Stromal cell of bone marrow (primary cell): ENCODE measurements around the gene SGIP1.
A peak's percentile ranks its signal among the peaks of the same experiment; 100 is the strongest.
"Not testable (repeated sequence)": the region's sequence is repeated elsewhere in the genome, so short reads cannot be mapped to it uniquely, and the experiment has no call there.

Source experiments
- DNase-seq: peaks from one replicate; pipeline ENCODE4 v3.0.0-alpha.2; 2012; ENCODE audit warnings: low read depth

Gene SGIP1

GRCh38 chr1:66557157-66557556 is 23.2 kb downstream of the SGIP1 start:
- no peak for DNase-seq

DNA sequence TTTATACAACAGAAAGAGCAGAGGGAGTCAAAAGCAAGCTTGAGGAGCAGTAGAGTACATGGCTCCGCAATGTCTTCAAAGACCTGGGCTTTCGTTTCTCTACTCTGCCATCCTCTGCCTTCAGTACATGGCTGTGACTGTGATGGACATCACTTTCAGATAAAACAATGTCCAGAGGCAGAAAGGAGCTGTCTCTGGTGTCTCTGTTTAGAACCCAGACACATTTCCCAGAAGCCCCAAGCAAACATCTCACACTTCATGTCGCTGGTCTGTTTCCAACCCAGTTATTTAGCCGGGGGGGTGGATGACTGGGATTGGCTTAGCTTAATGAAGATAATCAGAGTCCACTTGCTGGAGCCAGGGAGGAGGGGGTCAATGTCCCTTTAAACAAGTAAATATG is 25.6 kb downstream of the SGIP1 start:
- DNase-seq = no peak

- DNase-seq = no peak
Measured at GRCh38 chr1:66562561-66562960, 28.6 kb downstream of the SGIP1 start.

DNA sequence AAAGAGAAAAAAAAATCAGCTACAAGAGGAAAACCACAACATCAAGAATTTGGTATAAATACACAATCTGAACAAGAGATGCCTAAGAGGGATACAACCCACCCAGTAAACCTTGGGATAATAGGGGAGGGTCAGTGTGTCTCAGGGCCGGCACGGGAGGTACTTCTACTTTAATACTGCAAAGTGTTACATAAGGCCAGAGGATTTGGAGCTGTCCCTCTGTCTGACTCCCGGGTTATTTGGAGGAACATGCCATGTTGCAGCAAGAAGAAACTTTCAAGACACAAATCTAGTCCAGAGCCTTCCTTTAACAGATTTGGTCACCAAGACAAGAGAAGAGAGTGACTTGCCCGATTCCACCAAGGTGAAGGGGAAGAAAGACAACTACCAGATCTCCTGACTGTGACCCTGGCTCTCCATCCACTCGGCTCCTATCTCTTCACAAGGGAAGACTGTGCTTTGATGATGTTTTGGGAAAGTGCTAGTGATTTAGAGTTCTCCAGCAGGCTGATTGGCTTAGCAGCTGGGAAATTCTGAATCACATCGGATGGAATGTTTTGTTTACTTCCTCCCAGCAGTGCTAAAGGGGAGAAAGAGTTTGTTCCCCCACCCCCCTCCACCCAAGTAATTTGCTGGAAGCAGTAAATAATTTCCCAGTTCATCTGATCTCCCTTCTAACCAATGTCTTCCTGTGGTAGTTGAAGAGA is 29.3 kb downstream of the SGIP1 start:
- DNase-seq = peak; percentile 93

GRCh38 chr1:66563941-66564630 is 30.1 kb downstream of the SGIP1 start:
- DNase-seq = peak; percentile 97

GRCh38 chr1:66570196-66570595 is 36.2 kb downstream of the SGIP1 start:
- no peak for DNase-seq

DNA sequence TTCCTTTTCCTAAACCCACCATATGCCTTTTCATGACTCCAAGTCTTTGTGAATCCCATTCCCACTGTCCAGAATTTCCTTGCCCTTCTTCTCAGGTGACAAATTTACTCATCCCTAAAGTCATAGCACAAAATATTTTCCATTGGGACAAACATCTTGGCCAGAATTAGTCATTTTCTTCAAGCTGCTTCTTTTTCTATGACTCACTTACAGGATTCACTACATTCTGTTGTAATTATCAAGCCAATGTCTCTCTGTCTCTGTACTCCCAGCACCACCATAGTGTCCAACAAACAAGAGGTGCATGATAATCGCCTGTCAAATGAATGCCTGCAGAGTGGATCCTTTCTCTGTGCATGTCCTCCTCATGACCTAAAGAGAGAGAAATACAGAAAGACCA is 37.8 kb downstream of the SGIP1 start:
- DNase-seq = peak; percentile 49

DNA sequence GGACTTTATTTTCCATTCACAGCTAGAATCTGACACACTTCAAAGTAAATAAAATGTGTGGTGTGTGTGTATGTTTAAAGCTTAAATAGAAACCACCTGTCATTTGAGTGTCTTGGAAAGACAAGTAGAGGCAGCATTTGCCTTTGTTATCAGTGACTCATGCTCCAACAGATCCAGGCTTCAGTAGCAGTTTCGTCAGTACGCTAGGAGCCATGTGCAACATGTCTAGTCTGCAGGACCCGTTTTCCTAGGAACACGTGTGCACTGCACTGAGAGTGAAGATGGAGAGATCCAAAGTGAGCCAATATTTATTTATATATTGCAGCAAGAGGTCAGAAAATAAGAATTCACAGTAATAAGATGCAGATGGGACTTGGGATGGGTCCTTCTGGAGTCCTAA is 41.8 kb downstream of the SGIP1 start:
- DNase-seq = no peak

DNA sequence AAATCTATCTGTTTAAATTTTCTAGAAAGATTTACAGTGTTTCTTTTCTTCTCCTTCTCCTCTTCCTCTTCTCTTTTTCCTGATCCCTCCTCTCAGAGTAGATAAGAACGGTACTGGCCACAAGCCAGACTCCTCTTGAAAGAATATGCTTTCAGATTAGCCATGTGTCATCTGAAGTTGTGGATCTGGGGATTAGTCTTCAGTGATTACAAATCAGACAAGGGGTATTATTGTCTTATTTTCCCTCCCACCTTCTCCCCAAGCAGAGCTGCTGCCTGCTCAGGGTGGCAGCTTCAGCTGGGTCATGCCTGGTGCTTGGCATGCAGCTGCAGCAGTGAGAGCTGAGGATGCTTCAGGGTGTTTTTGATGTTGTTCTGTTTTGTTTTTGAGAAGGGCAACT is 42.7 kb downstream of the SGIP1 start:
- no peak for DNase-seq

DNA sequence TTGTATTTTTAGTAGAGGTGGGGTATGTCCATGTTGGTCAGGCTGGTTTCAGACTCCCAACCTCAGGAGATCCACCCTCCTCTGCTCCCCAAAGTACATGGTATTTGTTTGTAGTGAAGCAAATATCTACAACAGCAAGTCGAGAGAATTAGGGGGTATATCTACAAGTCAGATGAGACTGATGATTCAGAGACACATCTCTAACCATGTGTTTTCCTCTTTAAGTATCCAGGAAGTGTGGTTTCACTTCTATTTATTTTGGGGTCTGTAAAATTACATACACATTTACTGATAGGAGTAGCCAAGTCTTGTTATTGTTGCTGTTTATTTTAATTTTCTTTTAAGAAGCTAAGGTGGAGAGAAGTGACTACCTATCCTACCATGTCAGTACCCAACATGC is 44.9 kb downstream of the SGIP1 start:
- DNase-seq = no peak

DNA sequence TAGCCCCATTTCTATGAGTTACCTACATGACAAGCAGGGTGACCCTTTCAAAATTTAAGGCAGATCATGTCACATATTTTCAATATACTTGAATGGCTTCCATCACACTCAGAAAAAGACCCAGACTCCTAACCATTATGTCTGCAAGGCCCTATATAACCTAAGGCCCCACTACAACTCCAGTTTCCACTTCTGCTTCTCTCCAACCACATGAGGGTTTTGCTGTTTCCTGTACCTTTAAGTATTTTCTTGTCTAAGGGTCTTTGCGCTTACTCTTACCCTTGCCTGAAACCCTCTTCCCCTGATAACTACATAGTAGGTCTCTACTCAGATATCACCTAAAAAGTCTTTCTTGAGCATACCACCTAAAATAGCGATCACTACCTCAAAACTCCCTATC is 46.1 kb downstream of the SGIP1 start:
- no peak for DNase-seq

DNA sequence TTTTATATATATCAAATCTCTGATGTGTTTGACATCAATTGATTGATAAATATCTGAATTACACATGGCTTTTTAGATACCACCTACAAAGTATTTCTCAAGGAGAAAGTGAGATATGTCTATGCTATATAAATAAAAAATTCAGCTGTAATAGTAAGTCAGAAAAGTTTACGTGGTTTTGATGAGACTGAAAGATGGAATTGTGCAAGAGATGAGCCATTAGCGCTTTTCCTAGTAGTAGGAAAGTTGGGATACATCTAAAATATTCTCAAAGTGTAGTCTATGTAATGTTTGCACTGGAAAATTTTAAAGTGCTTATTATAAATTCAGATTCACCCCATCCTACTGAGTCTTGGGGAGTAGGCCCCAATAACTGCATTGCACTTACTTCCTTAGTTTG is 49.1 kb downstream of the SGIP1 start:
- no peak for DNase-seq

DNA sequence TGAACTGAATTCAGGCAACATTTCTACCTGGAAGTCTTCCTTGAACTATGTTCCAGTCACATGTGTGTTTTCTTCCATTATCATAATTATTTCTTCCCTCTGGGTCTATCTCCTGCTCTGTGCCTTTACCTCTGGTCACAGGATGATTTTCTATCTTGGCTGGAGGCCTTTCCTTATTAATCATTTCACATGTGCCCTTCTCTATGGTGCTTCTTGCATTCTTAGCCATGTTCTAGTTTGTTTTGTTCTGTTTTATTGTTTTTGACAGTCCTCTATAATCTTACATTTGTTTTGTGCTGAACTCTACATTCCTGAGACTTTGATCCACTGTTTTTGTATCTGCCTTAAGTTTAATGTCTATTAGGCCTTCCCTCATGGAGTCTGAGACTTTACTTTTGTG is 51.0 kb downstream of the SGIP1 start:
- DNase-seq = no peak

DNA sequence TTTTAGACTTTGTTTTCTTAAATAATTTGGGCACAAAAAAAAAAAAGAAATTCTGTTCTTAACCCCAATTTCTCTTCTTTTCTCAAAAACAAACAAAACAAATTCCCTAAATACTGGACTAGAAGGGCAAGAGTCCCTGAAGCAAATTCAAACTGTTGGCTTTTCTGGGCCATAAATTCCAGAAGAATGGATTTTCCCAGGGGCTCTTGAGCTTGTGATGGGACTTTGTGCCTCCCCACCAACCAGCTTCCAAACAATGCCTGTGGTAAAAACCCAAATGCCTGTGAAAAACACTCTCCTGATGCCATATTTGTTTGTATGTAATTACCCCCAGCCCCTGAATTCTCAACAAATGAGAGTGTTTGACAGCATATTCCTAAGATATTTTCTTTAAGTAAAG is 55.4 kb downstream of the SGIP1 start:
- no peak for DNase-seq

- DNase-seq = not testable (repeated sequence)
Measured at GRCh38 chr1:66592106-66592507, 58.2 kb downstream of the SGIP1 start.

DNA sequence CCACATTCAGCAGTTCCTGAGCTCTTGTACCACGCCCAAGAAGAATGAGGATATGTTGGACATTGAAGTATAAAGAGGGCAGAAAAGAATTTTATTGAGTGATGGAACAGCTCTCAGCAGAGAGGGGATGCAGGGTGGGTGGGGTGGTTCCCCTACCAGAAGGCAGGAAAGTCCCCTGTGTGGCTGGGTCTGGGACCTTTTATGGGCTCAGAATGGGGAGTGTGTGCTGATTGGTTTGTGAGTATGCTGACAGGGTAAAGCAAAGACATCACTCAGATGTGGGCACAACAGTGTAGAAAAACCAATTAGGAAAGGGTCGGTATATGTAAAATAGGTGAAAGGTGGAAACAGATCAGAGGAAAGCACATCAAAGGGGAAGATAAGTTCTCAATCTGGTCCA is 62.2 kb downstream of the SGIP1 start:
- DNase-seq = no peak

- no peak for DNase-seq
Measured at GRCh38 chr1:66597500-66597899, 63.5 kb downstream of the SGIP1 start.

GRCh38 chr1:66598670-66599069 is 64.7 kb downstream of the SGIP1 start:
- DNase-seq = peak; percentile 49

DNA sequence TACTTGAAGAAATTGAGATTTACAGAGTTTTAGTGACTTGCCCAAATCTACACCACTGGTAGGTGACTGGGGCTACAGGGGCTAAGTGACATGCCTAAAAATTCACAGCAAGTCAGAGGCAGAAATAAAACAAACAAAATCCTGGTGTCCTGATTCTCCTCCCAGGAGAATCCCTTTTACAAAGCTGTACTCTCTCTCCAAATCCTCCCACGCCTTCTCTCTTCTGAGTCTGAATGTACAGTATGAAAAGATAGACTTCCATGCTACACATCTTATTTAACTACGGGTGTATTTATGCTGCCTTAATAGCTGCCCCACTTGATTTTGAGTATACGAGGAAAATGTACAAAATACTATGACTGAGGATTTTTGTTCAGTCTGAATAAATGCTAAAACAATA is 65.4 kb downstream of the SGIP1 start:
- DNase-seq = no peak

DNA sequence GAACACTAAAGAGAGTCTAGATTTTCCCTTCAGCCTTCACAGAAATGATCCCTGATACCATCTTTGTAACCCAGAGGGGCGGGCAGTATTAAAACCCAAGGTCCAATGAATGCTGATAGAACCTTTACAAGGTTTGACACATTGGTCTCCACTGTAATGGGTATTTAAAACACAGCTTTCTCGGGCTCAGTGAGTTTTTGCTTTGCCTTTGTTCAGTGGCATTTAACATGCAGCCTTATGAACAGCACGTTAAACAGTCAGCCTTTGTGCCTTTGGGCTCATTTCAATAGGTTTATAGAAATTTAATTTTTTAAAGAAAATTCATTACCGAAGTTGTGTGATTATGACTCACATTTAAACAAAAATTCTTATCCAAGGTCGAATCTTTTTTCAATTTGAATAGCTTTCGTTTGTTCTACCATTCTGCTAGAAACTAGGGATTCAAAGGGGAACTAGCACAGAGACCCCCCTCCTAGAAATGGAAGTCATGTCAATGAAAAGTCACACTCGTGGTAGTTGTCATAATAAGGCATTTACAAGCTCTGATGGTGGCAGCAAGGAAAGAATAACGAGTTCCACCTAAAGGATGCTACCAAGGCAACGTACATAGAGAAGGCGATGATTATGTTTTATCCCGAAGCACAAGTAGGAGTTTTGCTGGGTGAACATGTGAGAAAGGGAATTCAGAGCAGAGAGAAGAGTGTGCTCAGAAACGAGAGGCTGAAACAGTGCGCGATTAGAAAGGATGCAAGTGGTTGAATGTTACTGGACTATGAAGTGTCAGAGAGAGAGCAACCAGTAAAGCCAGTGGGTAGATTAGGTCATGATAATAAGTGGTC is 66.2 kb downstream of the SGIP1 start:
- no peak for DNase-seq

- no peak for DNase-seq
Measured at GRCh38 chr1:66605419-66605997, 71.6 kb downstream of the SGIP1 start.

DNA sequence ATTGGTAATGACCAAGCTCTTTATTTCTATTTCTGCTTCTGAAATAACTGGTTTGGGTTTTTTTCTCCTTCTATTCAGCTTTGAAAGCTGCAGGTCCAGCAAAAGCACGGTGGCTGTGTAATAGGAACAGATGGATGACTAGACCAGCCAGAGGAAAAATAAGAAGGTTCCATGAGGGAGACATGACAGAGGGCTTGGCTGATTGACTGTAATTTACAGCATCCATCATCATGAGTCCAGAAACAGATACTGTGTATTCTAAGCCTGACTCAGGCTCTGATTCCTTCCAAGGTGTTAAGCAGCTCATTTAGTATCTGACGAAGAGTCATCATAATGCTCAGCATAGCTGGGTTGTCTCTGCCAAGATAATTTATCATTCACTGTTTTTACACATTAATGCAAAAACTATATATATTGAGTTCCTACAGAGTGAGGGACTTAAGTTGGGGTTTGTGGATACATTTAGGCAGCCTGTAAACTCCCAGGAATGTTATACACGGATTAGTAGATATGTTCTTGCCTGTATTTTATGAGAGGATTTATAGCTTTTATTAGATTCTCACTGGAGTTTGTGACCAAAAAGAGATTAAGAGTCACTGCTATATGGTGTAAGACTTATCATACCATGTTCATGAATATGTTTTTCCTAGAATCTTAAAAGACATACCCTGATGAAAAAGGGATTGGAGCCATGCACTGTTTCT is 72.6 kb downstream of the SGIP1 start:
- DNase-seq = no peak
